ENCODE measurements around the gene DCAF11. TPM values are rescaled to one million over a fixed set of nuclear protein-coding genes. Genes with fewer than 3 reads are reported as not detected.

Gene DCAF11
- total RNA-seq, 1 experiment from 2014 or later: 45.5 TPM

DNA sequence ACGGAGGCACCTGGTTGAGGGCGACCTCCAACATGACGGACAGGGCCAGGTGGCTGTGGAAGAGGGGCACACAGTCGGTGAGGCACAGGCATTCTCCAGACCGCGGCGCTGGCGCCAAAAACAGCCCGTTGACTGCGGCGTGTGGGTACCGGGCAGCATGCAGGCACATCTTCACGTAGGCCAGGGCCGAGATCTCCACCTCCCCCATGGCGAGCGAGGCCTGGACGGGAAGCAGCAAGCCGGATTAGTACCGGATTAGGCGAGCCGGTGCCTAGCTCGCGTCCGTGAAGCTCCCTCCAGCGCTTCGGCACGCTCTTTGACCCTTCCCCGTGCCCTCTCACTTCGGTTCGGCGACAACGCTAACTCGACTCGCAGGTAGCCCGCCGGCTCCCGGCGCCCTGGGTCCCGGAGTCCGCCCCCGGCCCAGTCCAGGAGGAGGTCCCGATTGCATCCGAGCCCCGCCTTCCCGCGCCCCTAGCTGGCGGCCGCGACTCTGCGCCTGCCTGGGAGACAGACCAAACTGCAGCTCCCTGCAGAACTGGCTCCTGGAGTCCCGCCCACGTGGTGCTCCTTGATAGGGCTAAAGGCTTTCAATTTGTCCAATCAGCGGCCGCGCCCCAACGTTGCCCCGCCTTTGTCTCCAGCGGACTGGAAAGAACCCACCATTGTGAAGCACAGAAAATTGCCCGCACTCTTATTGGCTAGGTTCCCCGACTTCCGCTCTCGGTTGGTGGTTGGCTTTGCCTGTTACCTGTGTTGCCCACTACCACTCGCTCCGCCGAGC is 26.7 kb downstream of the DCAF11 start, which contains the start of gene EMC9:
Gene EMC9 (minus strand): TSS at position 495 of the 784 bp plus-strand sequence. CDS start 287 bp downstream, at position 208.
- TF ChIP-seq EZH2 (IDR thresholded peaks at IDR 0.05; ENCODE audit: borderline replicate concordance, low read depth, low read length, poor library complexity, severe bottlenecking) (no peak), CTCF (conservative IDR thresholded peaks at IDR 0.05; ENCODE audit: low read depth, low read length) (peak; percentile 42; the same call in 1 of the 2 replicates)
- DNase-seq (ENCODE audit: low spot score): peak; percentile 100
- TSS peak; percentile 32 for BruUV-seq (replicated peaks)
- peaks cover 20% of the 10 kb centered on the region for H3K4me1 ChIP-seq (ENCODE audit: insufficient read depth, low read length, poor library complexity, severe bottlenecking)
- POLR2A ChIA-PET (ENCODE audit: low non-redundant PET): interaction anchor here (0.6 to 1.1 kb wide), 4 partner anchors 26 to 54 kb away, joined by 3 to 8 read pairs (median 4); partner anchors contain the start of gene TM9SF1
- peak within 1 kb of the TSS; percentile 74 for H3K4me3 ChIP-seq (ENCODE audit: low read depth, low read length, poor library complexity, severe bottlenecking)
- intact Hi-C loops (cut with micrococcal nuclease; ENCODE audit: unreplicated experiment): loop anchor here (2.0 kb wide), 1 partner anchor 26 kb away; the partner anchor contains the start of genes DCAF11 and NRL
- H3K27me3 ChIP-seq (replicated peaks; ENCODE audit: insufficient read depth, low read depth, low read length, poor library complexity): no peaks in the 10 kb centered on the region
- H3K27ac ChIP-seq (ENCODE audit: low read depth, low read length, poor library complexity, severe bottlenecking): peak within 1 kb of the TSS; percentile 80
- H3K9me3 ChIP-seq (ENCODE audit: low read depth, low read length, poor library complexity, severe bottlenecking): no peaks in the 10 kb centered on the region
- H3K36me3 ChIP-seq (ENCODE audit: insufficient read depth, low read length, poor library complexity, severe bottlenecking): peaks cover 41% of the 10 kb centered on the region
- CTCF ChIA-PET: no interaction called here

DNA sequence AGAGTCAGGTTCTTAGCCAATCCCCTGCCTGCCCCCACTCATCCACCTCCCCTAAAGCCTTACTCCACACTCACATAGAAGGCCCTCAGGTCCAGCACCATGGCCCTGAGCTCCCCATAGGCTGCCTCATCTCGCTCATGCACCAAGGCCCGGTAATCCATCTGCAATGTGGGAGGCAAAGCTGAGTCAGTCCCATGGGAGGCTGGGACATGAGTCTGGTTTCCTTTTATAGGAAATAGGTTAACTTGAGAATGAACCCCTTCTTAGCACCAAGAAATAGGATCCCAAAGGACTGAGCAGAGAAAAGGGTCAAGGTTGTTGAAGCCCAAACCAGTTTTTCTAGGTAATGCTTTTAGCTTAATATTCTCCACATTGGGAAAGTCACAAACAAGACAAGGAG is 28.9 kb downstream of the DCAF11 start:
- no peaks in the 10 kb centered on the region for H3K27me3 ChIP-seq (replicated peaks; ENCODE audit: insufficient read depth, low read depth, low read length, poor library complexity)
- DNase-seq (ENCODE audit: low spot score): no peak

DNA sequence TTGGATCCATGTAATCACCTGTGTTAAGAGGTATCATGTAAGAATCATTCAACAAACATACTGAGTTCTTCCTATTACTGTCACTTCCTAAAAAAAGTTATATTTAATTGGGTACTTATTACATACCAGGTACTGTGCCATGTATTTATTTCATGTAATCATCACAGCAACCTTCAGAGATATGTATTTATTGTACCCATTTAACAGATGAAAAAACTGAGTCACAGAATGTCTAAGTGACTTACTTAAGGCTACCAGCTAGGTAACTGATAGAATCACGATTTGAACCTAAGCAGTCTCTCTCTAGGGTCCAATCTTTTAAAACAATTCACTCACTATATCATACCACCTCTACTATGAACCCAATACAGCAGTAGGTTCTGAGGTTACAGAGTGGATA is 29.9 kb downstream of the DCAF11 start:
- H3K36me3 ChIP-seq (ENCODE audit: insufficient read depth, low read length, poor library complexity, severe bottlenecking): peaks cover 25% of the 10 kb centered on the region

More for the DNA sequence above, 28.9 kb downstream of the DCAF11 start:
- CTCF ChIA-PET: no interaction called here
- Histone ChIP-seq H3K4me3 (ENCODE audit: low read depth, low read length, poor library complexity, severe bottlenecking) (no peak overlapping the region), H3K9me3 (ENCODE audit: low read depth, low read length, poor library complexity, severe bottlenecking) (no peaks in the 10 kb centered on the region), H3K4me1 (ENCODE audit: insufficient read depth, low read length, poor library complexity, severe bottlenecking) (peaks cover 18% of the 10 kb centered on the region), H3K27ac (ENCODE audit: low read depth, low read length, poor library complexity, severe bottlenecking) (no peak overlapping the region), H3K36me3 (ENCODE audit: insufficient read depth, low read length, poor library complexity, severe bottlenecking) (peaks cover 27% of the 10 kb centered on the region)
- BruUV-seq (replicated peaks): no TSS peak
- TF ChIP-seq EZH2 (IDR thresholded peaks at IDR 0.05; ENCODE audit: borderline replicate concordance, low read depth, low read length, poor library complexity, severe bottlenecking) (no peak), CTCF (conservative IDR thresholded peaks at IDR 0.05; ENCODE audit: low read depth, low read length) (no peak)
- POLR2A ChIA-PET (ENCODE audit: low non-redundant PET): no interaction called here
- intact Hi-C loops (cut with micrococcal nuclease; ENCODE audit: unreplicated experiment): no loop called here

More for the DNA sequence above, 29.9 kb downstream of the DCAF11 start:
- ChIA-PET CTCF (no interaction called here), POLR2A (ENCODE audit: low non-redundant PET) (no interaction called here)
- no TSS peak for BruUV-seq (replicated peaks)
- Histone ChIP-seq H3K27me3 (replicated peaks; ENCODE audit: insufficient read depth, low read depth, low read length, poor library complexity) (no peaks in the 10 kb centered on the region), H3K4me1 (ENCODE audit: insufficient read depth, low read length, poor library complexity, severe bottlenecking) (peaks cover 16% of the 10 kb centered on the region), H3K4me3 (ENCODE audit: low read depth, low read length, poor library complexity, severe bottlenecking) (no peak overlapping the region), H3K9me3 (ENCODE audit: low read depth, low read length, poor library complexity, severe bottlenecking) (no peaks in the 10 kb centered on the region), H3K27ac (ENCODE audit: low read depth, low read length, poor library complexity, severe bottlenecking) (no peak overlapping the region)
- DNase-seq (ENCODE audit: low spot score): no peak
- intact Hi-C loops (cut with micrococcal nuclease; ENCODE audit: unreplicated experiment): no loop called here
- TF ChIP-seq CTCF (conservative IDR thresholded peaks at IDR 0.05; ENCODE audit: low read depth, low read length) (no peak), EZH2 (IDR thresholded peaks at IDR 0.05; ENCODE audit: borderline replicate concordance, low read depth, low read length, poor library complexity, severe bottlenecking) (no peak)
